GM18517 (cell line): ENCODE results near the gene OASL.
A peak's percentile ranks its signal among the peaks of the same experiment; 100 is the strongest.

Source experiments
- ATAC-seq: cut with Tn5 transposase; IDR thresholded peaks from one replicate; pipeline ENCODE4 v1.9.1; 2021; ENCODE audit warnings: mild to moderate bottlenecking, moderate library complexity; ENCODE audit not compliant: unreplicated experiment

The OASL gene

DNA sequence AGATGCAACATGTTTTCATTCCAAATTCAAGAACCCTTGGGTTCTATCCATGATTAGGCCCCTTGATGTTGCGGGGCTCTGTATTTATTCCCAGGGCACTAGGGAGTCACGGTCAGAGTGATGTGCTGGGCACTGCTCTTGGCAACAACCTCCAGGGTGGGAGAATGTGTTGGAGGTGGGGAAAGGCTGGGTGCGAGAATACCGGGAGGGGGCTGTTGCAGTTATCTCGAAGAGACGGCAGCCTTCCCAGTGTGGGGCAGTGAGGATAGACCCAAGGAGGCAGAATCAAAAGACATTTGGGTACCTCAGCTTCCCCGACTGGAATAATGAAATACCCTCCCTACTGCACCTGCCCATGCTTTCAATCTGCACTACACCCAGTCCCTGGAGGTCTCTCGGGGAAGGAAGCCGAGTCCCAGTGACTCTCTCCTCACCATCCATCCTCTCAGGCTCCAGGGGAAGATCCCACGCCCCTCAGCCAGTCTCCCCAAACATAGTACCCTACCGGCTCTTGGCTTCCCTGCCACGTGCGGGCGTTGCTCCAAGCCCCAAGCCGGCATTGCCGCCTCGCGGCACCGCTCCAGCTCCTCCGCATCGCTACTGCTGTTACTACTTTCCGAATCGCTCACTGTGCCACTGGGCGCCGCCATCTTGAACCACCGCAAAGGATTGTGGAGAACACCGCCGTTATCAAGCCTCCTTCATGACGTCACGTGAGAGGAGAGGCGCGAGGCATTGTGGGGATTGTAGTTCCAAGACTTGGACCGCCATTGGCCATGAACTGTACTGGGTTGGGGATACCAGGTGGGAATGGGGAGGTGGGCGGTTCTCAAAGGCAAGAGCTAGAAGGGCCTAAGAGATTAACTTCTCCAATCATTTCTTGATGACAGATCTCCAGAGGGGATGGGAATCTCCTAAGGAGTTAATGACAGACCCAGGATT is 22.9 kb downstream of the OASL start, which contains the start of gene C12orf43:
Gene C12orf43 (minus strand): TSS at position 663 of the 942 bp plus-strand sequence. CDS start 13 bp downstream, at position 650.
- ATAC-seq: peak; percentile 95

DNA sequence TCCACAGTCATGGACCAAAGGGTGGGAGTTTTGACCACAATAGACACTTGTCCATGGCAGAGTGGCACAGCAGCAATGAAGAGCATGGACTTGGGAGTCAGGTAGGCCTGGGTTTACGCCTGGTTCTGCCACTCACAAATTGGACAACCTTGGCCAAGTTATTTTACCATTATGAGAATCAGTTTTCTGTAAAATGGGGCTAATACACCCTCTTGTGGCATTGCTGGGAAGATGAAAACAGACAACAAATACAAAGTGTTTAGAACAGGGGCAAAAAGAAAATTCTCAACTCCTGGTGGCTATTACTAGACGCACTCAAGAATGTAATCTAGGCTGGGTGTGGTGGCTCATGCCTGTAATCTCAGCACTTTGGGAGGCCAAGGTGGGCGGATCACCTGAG is 25.3 kb downstream of the OASL start:
- ATAC-seq: no peak

GRCh38 chr12:121011820-121012219 is 27.2 kb downstream of the OASL start:
- no peak for ATAC-seq

DNA sequence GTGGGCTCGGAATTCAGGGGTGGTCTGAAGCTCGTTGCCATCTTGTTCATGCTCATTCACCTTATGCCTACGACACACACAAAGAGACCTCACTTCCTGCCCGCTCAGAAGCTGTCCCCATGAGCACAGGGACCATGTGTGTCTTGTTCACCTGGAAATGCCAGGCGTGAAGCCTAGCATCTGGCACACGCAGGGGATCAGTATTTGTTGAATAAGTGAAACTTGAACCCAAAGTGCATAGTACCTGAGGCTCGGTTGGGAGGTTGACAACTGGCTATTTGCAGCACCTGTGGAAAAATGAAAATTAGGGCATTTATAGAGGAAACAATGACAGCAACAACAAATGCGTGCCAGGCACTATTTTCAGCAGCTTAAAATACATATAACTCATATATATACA is 28.2 kb downstream of the OASL start:
- ATAC-seq: no peak

DNA sequence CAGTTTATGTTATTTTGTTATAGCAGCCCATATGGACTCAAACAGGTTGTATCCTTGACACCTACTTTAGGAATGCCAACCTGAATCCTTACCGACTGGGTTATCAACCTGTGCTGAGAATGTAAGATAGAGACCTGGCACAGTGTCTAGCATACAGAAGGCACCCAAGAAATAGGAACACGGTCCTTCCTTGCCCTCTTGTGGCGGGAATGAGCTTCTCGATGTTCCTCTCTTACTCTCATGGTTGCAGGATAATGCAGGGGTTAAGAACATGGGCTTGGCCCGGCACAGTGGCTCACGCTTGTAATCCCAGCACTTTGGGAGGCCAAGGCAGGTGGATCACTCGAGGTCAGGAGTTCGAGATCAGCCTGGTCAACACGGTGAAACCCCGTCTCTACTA is 29.3 kb downstream of the OASL start:
- ATAC-seq: no peak

DNA sequence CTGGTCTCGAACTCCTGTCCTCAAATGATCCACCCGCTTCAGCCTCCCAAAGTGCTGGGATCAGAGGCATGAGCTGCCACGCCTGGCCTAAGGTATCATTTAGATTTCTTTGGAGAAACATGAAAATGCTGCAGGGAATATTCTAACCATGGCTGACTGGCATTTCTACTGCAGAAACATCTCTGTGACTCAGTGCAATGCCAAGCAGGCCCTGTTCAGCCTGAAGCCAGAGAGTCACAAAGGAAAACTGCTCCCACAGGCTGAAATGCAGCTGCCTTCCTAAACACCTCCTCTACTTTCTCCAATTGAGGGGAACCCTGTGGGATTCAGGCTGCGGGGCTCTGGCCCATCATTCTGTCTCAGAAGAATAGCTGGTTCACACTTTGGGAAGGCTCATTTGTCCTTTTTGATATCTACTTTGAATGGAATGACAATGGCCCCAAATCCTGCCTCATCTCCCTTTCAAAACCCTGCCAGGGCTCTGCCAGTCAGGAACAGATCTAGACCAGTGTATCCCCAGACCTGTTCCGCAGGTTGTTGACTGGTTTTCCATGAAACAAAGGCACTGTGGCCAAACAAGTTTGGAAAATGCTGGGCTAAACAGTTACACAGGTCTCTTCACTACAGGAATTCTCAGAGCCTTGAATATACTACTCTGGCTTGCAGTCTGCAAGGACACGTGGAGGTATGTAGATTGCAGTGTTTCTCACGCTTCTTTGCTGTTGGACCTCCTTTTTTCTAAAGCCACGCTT is 30.5 kb downstream of the OASL start:
- no peak for ATAC-seq

DNA sequence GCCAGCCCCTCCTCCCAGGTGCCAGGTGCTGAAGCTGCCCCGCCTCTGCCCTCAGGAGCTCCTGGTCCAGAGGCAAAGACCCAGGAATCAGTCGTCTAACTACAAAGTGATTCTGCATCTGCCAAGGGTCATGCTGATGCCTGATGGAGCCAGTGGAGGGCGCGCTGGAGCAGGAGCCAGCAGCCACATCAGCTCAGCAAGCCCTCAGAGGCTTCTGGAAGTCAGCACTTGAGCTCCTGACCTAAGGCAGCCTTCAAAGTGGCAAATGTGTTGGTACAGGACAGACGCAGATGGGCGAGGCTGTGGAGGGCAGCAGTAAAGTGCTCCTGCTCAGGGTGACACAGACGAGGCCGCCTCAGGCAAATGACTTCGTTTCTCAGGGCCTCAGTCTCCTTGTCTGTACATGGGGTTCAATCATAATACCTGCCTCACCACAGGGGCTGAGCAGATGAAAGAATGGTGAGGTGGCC is 33.7 kb downstream of the OASL start:
- ATAC-seq: no peak

DNA sequence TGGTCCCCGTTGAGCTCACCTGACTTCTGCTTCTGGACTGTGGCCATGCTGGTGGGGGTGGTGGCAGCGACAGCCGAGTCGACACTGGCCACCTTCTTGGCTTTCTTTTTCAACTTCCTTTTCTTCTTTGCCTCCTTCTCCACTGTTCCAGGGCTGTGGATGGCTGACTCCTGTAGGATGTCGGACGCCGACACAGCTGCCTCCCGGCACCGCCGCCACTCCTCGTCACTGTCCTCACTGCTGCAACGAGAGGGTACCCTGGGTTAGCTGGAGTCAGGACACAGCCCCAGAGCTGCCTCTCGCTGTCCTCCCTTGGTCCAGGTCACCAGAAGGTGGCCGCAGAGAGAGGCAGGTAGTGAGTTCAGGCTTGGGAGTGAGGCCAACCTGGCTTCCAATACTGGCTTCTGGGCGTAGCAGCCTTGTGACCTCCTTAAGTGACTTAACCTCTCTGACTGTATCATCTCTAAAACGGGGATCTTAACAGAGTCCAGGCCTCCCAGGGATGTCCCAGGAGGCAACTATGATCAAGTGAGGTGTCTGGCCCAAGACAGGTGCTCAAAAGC is 34.7 kb downstream of the OASL start:
- no peak for ATAC-seq

GRCh38 chr12:121003650-121004049 is 35.4 kb downstream of the OASL start:
- no peak for ATAC-seq

DNA sequence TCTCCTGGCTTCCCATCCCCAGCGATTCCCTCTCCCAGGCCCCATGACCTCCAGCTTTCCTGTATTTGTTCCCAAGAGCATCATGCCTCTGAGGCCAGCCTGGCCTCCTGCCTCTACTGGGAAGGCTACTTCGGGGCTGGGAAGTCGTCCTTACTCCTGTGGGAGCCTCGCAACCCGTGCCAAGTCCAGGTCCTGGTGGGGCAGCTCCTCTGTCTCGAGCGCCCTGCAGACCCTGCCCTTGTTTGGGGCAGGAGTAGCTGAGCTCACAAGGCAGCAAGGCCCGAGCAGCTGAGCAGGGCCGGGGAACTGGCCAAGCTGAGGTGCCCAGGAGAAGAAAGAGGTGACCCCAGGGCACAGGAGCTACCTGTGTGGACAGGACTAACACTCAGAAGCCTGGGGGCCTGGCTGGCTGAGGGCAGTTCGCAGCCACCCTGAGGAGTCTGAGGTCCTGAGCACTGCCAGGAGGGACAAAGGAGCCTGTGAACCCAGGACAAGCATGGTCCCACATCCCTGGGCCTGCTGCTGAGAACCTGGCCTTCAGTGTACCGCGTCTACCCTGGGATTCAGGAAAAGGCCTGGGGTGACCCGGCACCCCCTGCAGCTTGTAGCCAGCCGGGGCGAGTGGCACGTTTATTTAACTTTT is 37.1 kb downstream of the OASL start:
- ATAC-seq: no peak

GRCh38 chr12:121001060-121001459 is 38.0 kb downstream of the OASL start:
- no peak for ATAC-seq

DNA sequence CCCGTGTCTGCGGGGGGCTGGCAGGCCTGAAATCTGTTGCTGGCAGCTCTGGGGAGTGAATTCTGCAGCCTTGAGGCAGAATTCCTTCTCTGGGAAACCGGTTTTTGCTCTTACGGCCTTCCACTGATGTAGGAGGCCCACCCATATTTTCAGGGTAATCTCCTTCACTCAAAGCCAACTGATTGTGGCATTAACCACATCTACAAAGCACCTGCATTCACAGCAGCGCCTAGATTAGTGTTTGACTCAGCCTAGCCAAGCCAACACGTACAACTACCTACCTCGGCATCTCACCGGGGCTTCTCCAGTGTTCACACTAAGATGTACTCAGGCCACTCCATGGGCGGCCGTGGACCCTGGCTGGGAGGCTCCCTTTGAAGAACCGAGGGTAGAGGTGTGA is 38.5 kb downstream of the OASL start:
- ATAC-seq: no peak

DNA sequence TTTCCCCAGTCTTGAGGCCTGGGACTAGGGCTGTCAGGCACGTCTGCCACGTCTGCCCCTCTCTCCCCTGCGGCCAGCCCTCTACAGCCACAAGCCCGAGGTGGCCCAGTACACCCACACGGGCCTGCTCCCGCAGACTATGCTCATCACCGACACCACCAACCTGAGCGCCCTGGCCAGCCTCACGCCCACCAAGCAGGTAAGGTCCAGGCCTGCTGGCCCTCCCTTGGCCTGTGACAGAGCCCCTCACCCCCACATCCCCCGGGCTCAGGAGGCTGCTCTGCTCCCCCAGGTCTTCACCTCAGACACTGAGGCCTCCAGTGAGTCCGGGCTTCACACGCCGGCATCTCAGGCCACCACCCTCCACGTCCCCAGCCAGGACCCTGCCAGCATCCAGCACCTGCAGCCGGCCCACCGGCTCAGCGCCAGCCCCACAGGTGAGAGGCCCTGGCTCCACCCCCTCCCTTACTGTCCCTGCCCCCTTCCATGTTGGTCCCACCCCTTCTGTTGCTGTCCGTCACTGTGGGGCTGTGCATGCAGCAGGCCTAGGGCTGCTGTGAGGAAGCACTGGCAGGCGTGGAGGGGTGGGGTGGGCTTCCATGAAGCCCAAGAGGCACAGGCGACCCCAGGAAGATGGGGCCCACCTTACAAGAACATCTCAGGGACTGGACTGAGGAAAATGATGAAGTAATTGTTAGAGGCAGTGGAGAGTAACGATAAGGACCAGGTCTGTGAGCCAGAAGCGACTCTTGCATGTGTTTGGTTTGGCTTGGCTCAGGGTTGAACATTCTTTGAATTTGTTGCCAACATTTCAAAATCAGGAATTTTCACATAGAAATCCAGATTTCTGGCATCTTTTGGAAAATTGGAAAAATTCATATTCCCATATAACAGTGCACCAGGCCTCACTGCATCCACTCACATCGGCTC is 39.6 kb downstream of the OASL start:
- ATAC-seq: no peak

- no peak for ATAC-seq
Observed at GRCh38 chr12:120998435-120998834, 40.6 kb downstream of the OASL start.

- no peak for ATAC-seq
Observed at GRCh38 chr12:120997448-120997847, 41.6 kb downstream of the OASL start.

GRCh38 chr12:120996133-120996746 is 42.8 kb downstream of the OASL start:
- ATAC-seq: no peak

- ATAC-seq: no peak
Observed at GRCh38 chr12:120994589-120995337, 44.3 kb downstream of the OASL start.

DNA sequence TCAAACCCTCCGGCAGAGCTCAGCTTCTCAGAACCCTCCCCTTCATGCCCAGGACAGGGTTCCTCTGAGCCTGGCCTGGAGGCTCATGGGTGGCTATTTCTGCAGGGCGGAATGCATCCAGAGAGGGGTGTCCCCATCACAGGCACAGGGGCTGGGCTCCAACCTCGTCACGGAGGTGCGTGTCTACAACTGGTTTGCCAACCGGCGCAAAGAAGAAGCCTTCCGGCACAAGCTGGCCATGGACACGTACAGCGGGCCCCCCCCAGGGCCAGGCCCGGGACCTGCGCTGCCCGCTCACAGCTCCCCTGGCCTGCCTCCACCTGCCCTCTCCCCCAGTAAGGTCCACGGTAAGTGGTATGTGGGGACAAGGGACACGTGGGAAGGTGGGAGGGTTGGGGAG is 45.0 kb downstream of the OASL start:
- no peak for ATAC-seq

DNA sequence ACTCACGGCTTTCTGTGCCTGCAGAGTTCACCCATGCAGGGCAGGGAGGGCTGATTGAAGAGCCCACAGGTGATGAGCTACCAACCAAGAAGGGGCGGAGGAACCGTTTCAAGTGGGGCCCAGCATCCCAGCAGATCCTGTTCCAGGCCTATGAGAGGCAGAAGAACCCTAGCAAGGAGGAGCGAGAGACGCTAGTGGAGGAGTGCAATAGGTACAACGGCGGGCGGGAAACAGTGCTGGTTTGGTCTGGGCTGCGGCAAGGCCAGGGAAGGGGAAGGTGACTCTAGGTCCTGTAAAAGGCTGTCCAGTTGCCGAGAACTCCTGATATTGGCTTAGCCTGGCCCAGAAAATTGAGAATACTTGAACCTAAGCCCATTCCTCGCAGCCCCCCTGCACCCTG is 45.5 kb downstream of the OASL start:
- ATAC-seq: no peak
